HG02970 (cell line): ENCODE measurements around the gene BCOR.

ENCODE experiments used
- ATAC-seq: cut with Tn5 transposase; IDR thresholded peaks from one replicate; pipeline ENCODE4 v1.9.1; 2021; ENCODE audit warnings: mild to moderate bottlenecking, moderate library complexity, moderate number of reproducible peaks; ENCODE audit not compliant: unreplicated experiment, low FRiP score

BCOR gene

DNA sequence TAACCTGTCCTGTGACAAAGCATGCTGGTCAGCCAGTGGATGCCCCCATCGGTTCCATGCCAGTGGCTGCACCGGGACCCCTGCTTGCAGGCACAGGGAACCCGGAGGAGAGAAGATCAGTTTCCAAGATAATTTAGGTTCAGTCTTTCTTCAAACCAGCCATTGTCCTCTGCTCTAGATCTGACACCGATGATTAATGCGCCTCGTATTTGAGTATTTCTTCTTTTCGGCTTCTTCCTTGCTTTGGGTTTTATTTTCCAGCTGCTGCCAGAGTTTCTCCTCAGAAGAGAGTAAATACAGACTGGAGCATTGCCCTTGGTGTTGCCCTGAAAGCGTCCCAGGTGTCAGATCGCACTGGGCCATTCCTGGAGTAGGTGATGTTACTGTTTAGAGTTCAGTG lies 19.2 kb upstream of the BCOR start:
- ATAC-seq, result no peak

DNA sequence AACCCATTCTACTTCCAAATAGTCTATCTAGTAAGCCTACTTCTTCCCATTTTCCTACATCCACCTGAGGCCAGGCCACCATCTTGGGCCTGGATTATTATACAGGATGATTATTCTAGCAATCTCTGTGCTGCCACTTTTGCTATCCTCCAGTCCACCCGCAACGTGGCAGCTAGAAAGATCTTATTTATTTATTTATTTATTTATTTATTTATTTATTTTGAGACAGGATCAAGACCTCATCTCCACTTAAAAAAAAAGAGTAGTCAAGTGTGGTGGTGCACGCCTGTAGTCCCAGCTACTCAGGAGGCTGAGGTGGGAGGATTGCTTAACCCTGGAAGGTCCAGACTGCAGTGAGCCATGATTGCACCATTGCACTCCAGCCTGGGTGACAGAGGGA lies 15.2 kb upstream of the BCOR start:
- ATAC-seq, result no peak

DNA sequence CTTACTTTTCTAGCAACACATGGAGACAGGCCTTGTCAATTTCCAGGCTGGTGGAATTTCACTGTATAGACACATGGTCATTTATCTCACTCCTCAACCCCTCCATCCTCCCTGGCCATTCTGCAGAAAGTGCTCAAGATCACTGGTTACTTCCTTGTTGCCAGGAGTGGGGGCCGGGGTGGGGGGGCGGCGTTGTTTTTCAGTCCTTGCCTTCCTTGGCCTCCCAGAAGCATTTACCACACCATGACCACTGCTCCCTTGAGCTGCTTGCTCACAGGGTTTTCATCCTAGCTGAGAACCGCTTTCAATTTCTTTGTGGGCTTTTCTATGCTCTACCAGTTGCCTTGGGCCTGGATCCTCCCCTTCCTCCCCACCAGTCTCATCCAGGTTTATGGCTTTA lies 14.1 kb upstream of the BCOR start:
- no peak for ATAC-seq

DNA sequence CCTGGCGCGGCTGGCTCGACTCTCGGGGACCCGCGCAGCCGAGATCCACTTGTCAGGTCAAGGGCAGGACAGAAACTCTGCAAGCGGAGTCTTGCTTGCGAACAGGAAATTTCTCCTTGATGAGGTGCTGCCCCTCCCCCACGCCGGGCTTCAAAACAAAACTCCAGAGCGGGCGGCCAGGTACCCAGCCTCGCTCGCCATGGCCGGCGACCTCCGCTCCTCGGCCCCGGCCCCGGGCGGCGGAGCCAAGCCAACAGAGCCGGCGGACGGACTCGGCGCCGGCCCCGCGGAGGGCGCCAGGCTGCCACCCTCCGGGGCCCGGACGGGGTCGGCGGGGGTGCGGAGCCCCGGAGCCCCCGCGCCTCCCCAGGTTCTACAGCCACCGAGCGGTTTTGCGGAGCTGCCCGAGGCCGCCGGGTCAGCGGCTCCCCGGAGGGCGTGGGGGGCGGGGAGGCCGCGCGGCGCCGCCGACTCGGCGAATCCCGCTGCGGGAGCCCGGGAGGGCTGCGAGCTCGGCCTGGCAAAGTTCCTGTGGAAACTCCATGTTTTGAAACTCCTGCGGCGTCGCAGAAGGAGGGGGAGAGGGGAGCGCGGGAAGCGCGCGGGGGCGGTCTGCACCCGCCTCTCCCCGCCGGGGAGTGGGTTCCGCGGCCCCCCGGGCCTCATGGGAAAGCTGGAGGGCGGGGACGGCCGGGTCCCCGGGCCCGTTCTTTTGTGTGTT lies 11.7 kb upstream of the BCOR start:
- no peak for ATAC-seq

DNA sequence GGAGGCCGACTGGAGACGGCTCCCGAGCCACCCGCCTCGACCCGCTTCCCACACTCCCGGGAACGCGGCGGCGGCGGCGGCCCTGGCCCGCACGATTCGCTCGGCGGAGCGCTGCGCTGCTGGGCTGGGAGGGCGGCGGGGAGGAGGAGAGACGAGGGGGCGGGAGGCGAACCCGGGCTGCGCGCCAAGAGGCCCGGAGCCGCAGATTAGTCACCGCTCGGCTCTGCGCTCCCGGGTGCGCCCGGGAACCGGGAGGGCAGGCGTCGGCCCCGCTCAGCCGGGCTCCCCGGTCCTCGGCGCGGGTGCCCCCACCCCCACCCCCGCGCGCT lies 11.2 kb upstream of the BCOR start:
- ATAC-seq, result no peak

DNA sequence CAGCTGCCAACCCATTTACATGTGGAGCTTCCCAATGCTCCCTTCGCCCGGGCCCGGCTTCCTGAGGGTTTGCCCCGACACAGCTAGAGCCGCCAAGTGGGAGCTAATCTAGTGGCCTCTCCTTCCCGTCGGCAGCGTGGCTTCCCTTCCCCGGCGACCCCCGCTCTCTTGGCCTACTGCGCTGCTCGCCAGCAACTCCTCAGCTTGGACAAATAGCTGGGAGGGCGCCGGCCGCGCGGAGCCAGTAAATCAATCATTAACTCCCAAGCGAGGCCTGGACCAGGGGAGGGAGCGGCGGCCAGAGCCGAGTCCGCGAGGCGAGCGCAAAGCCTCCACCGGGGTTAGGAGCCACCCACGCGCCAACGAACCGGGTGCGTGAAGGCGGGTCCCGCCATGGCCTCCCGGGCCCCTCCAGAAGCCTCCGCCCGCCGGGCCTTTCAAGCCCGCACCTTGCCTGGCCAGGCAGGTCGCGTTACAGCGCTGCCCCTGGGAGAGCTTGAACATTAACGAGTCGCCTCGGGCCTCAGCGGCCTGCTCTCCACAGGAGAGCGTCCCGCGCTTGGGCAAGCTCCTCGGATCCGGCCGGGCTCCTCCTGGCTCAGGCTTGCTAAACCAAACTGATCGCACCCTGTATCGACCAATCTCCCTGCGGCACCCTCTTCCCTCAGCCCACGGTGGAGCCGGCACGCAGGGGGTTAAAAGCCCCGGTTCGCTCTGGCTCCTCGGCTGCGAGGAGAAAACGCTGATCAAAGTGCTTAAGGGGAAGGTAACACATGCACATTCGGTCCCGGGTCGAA lies 10.6 kb upstream of the BCOR start:
- ATAC-seq, result no peak

DNA sequence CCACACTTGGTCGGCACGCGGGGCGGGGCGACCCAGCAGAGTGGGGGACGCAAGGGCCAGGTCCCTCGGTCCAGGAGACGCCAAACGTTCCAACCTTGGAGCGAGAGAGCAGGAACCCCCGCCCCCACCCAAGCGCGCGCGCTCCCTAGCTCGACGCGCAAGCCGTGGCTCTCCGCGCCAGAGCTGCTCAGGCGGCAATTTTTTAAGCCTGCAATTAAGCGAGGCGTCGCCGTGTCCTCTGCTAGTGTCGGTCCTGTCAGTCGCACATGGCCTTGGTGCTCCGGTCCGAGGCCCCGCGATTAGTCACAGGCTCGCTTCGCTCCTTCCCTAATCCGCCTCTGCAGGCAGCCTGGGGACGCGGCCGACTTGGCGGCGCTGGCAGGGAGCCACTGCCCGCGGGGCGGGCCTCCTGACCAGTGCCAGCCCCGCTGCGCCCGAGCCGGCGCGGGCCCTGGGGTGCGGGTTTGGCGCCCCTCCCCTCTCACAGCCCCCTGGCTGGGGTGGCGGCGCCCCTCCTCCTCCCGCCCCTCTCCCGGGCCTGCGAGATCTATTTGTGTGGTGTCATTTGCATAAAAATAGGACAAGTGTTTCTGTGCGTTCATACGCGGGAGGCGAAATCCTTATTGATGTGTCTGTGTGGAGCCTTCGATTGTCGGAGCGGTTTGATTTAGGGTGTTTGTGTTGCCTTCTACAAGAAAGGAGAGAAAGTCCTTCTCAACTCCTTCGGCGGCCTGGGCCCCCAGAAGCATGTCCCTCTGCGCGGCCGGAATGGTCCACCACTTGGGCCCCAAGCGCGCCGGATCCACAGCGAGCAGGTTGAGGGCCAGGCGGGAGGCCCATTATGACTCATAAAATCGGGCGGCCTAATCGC lies 9.8 kb upstream of the BCOR start:
- ATAC-seq, result no peak

DNA sequence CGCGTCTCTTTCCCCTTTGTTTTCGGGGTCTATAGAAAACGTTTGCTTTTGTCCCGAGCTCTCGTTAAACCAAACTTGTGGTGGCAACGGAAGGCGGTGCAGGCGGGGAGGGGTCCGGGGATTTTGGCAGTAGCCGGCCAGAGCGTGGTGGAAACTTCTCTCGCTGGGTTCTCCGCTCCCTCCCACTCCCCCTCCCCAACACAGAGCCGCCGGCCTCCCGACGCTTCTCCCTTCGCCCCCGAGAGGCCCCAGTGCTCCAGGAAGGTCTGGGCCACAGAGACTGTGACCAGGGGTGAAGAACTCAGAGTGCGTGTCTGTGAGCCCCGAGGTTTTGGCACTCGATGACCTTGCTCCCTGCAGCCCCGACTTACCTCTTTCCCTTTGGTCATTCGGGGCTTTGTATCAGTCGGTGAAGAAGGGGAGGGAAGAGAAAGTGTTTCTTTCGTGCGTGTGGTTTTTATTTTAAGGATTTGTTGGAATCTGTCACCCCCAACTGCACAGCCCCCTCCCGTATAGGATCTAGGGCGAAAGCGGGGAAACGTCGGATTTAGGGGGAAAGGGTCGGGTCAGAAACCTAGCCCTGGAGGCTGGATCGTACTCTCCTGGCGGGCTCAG lies 9.0 kb upstream of the BCOR start:
- ATAC-seq, result no peak

DNA sequence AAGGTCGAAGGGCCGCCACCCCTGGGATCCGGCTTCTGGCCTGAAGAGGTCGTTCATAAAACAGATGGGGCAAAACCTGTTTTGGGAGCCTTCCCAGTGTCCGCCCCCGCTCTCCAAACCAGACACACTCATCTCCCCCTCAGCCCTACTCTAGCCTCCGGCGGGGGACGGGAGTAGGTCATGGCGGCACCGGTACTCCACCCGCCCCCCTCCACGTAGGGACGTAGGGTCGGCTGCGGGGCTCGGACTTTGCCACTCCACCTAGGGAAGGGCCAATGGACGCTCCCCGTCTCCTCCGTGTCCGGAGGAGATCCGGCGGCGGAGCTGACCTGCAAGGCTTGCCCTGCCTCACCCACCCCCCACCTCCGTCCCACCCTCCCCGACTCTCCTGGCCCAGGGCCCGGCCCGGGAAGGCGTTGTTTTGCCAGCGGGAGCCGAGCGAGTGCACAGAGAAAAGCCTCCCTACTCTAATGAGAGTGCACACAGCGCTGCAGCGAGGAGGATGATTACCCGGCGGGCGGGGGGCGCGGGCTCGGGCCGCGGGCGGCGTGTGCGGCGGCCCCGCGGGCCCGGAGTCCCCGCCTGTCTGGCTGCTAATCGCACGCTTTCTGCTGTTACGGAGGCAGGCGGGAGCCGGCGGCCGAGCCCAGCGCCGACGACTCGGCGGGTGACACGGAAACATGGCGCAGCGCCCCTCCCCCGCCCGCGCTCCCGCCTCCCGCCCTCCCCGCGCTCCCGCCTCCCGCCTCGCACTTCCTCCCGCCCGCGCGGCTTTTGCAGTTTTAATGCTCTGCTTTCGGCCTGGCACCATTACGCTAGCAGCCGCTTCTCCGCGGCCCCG lies 8.3 kb upstream of the BCOR start:
- no peak for ATAC-seq

DNA sequence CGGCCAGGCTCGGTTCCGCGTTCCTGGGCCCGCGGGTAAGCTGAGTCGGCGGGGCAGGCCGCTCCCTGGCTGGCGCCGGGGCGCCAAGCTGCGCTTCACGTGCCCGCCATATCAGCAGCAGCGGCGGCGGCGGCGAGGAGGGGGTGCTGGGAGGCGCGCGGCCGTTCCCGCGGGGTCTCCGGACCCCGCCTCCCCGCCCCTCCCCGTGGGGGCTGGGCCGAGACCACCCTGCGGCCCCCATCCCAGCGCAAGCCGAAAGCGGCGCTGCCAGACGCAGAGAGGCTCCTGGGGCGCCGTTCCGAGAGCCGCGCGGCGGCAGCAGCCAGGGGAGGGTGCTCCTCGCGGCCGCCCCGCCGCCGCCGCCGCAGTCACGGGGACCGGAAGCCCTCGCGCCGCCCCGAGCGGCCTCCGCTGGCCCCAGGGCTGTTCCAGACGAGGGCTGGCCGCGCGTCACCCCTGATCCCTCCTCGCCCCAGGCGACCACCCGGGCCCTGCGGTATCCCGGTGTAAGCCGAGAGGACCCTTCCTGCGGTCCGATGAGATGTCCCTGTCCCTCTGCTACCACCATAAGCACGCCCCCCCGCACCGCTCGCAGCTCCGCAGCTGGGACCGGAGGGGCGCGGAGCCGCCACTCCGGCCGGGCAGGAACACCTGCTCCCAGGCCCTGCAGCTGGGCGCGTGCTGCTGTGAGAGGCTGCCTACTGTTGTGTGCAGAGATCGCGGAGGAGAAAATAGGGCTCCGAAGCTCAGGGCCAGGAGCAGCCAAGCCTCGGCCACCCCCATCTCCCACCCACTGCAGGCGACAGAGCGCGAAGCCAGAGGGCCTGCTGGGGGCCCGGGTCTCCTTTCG lies 7.5 kb upstream of the BCOR start:
- ATAC-seq, result no peak

DNA sequence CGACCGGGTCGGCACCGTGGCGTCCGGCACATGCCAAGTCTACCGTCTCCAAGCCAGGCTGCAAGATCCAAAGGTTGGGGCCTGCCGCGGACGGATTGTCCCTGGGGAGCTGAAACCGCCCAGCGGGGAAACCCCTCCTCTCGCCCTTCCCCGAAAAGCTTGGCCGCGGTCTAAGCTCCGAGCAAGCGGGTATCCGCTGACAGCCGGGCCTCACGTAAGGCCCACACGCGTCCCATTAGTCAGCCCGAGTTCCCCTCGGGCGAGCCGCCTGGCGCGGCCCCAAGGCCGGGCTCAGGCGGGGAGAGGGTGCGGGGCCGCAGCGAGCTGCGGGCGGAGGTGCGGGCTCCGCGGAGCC lies 6.8 kb upstream of the BCOR start:
- ATAC-seq, result no peak

DNA sequence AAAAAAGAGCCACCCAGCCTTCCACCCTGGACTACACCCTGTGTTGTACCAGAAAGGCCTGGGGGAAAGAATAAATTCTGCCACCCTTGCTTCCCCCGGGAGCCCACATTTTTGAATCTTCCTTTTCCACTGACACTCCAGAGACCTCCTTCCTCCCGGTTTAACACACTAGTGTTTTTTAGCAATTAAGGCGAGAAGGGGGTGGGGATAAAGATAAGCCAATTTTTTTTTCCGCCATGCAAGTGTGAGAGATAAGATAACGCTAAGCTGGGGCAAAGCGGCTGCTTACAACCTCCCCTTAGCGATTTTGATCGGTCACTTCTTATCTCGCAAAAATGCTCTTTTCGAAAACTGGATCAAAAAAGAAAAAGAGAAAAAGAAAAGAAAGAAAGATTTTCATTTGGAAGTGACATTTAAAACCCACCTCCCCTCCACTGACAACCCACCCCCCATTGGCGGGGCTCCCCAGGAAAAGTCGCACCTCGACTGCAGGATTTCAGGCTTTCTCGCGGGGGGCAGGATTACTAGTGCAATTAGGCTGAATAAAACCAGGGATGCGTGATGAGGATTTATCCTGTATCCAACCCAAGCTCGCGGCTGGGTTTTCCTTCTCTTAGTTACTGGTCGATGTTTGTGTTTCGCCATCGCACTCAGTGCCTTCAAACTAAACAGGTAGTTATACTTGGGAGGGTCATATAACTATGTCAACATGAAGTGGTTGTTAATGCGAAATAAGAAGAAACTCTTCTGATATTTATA lies 6.0 kb upstream of the BCOR start:
- no peak for ATAC-seq

DNA sequence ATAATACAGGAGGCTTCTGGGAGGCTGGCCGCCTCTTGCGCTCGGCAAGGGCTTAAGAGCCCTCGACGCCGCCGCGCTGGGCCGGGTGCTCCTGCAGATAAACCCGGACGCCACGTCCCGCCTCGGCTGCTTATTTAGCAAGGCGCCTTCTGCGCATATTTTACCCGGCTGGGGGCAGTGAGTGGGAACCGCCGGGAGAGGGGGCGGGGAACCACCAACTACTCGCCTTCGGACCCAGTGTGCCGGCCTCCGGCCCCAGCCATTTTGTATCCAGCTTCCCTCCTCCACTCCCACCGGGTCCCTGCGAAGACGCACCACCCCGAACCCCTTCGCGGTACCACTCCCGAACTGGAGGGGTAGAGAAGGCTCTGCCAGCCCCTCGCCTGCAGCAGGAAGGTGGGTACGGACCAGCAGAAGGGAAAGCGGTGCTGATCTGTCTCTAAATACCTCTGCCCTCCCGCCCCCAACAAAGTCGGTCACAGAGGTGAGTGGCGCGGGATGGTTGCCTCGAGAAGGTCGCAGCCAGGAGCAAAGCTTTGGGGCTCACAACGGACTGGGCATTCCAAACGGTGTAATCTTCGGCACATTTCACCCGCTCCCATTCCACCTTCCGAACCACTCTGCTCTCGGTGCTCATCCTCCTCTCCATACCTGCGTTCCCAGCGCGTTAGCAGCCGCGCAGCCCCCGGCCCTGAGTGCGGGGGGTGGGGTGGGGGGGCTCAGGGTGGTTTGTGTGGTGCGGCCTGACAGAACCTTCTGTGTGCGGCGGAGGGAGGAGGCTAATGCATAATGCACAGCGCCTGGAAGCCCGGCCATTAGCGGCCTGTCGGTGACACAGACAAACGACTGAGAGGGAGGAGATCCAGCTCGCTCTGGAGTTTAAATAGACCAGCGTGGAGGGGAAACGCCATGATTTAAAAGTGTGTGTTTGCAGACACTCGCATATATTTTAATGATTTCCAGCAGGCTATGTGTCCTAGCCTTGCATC lies 4.9 kb upstream of the BCOR start:
- no peak for ATAC-seq

DNA sequence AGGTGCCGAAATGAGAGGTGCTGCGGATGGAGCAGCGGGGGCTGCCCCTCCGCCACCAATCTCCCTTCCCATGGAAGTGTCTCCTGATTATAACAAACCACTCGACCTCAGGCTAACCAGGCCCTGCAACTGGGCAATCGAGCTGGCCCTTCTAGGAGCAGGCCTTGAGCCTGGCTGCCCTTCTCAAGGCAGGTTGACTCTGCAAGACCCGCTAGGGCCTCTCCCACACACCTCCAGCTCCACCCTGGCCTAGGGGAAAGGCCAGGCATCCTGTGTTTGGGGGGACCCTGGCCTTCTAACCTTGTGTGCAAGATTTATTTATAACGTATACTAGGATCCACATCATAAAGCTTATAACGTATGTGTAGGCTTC lies 3.7 kb upstream of the BCOR start:
- no peak for ATAC-seq

DNA sequence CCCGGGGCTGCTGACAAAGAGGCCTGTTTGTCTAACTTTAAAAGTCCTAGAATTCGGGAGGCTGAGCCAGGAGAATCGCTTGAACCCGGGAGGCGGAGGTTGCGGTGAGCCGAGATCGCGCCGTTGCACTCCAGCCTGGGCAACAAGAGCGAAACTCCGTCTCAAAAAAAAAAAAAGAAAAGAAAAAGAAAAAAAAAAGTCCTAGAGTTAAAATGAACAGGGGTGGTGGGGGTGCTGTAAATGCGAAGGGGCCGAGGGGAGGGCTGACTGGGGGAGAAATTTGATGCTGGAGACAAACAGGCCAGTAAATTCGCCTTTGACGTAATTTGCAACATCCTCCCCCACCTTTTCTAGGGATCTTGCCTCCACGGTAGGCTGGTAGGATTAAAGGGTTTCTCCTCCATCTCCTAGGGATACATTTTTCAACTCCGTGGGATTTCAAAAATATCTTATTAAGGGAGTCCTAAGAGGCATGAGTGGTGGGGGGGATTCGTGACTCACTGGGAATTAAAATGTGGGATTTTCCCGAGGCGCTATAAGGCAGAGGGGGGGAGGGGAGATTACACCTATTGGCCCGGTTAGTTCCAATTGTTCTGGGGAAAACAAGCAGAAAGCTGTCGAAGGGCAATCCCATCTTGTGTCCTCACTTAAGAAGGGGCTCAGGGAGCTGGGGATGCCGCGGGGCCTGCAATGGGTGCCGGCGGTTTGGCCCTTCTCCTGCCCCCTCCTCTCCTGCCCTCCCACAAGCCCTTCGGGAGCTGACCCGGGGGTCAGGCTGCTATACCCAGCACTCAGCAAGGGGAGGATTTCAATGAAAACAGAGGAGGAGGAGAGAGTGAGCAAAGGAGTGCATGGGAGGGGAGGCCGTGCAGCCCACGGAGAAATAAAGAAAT lies 3.0 kb upstream of the BCOR start:
- no peak for ATAC-seq

DNA sequence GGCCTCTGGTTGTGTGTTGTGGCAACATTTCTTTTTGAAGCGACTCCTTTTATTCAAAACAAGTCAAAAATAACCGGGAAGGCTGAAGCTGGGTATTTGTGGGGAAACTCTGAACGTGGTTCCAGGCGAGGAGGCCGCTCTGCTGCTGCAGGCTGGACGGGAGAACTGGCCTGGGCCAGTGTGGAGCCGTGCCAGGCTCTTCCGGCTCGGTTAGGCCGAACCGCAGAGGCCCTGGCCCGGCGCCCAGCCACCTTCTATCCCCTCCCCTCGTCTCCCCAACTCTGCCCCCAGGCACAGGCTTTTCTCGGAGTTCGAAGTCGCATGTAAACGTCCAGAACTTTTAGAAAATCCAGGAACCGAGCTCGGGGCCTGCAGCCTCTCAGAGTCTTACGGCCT lies 2.4 kb upstream of the BCOR start:
- ATAC-seq, result no peak
